Measurements from ENCODE around the gene IRF8.

DNA sequence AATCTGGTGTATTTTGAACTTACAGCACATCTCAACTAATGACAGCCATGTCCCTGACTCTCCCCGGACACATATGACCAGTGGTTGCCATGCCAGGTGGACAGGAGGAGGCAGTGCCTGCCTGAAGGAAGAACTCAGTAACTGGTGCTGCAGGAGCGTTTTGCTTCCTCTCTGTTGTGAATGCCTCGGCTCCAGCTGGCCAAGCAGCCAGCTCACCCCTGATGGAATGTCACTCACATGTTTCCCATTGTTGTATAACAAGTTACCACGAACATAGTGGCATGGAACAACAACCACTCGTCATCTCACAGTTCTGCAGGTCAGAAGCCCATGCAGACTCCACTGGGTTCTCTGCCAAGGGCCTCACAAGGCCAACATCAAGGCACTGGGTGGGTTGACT is 20.1 kb upstream of the IRF8 start:
- TF ChIP-seq, protein P1, sequence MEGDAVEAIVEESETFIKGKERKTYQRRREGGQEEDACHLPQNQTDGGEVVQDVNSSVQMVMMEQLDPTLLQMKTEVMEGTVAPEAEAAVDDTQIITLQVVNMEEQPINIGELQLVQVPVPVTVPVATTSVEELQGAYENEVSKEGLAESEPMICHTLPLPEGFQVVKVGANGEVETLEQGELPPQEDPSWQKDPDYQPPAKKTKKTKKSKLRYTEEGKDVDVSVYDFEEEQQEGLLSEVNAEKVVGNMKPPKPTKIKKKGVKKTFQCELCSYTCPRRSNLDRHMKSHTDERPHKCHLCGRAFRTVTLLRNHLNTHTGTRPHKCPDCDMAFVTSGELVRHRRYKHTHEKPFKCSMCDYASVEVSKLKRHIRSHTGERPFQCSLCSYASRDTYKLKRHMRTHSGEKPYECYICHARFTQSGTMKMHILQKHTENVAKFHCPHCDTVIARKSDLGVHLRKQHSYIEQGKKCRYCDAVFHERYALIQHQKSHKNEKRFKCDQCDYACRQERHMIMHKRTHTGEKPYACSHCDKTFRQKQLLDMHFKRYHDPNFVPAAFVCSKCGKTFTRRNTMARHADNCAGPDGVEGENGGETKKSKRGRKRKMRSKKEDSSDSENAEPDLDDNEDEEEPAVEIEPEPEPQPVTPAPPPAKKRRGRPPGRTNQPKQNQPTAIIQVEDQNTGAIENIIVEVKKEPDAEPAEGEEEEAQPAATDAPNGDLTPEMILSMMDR (IDR thresholded peaks at IDR 0.05), result no peak
- no peak for TF ChIP-seq POLR2A (IDR thresholded peaks at IDR 0.05)
